ENCODE results near the gene MVB12B.

GRCh38 chr9:126488881-126489404, 162.3 kb downstream of the MVB12B start:
- no peak for TF ChIP-seq GATA2 (IDR thresholded peaks at IDR 0.05; ENCODE audit: low read depth, low read length)
- no peak for TF ChIP-seq GATA3 (IDR thresholded peaks at IDR 0.05; ENCODE audit: low read depth, low read length)
